Suprapubic skin (tissue), 3 donors: ENCODE measurements around the gene DRC1.

Experiments
- EP300 ChIP-seq: sonication (generic); formaldehyde crosslinking; IDR thresholded peaks from one replicate; pipeline ENCODE4 v1.6.1; 2017; ENCODE audit warnings: antibody characterized with exemption
- TF ChIP-seq, protein P1 (sequence below), 2 donors: fragments of 200-600 bp in 1 of 2; fragments of 450-650 bp in 1 of 2; sonication (generic) in 1 of 2; IDR thresholded peaks; one replicate each; pipeline ENCODE4 v1.5.1; 2016 to 2019; ENCODE audit warnings: antibody characterized with exemption in 2 of 2, mild to moderate bottlenecking in 1 of 2, moderate library complexity in 1 of 2

DNA sequence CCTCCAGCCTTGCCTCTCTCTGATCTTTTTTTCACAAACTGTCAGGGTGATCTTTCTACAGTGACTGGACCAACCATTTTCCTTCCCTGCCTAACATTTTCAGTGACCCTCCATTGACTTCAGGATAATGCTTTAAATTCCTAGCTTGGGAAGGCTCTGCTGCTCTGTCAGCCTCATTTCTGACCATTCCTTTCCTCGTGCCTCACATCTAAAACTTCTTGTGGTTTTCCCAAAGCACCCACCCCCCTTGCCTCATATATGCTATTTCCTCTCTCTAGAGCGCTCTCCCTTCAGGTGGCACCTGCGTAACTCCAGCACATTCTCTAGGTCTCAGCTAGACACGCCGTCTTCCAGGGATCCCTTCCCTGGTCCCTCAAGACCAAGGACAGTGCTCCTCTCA is 37.2 kb downstream of the DRC1 start:
- TF ChIP-seq EP300, result no peak
- TF ChIP-seq, protein P1, sequence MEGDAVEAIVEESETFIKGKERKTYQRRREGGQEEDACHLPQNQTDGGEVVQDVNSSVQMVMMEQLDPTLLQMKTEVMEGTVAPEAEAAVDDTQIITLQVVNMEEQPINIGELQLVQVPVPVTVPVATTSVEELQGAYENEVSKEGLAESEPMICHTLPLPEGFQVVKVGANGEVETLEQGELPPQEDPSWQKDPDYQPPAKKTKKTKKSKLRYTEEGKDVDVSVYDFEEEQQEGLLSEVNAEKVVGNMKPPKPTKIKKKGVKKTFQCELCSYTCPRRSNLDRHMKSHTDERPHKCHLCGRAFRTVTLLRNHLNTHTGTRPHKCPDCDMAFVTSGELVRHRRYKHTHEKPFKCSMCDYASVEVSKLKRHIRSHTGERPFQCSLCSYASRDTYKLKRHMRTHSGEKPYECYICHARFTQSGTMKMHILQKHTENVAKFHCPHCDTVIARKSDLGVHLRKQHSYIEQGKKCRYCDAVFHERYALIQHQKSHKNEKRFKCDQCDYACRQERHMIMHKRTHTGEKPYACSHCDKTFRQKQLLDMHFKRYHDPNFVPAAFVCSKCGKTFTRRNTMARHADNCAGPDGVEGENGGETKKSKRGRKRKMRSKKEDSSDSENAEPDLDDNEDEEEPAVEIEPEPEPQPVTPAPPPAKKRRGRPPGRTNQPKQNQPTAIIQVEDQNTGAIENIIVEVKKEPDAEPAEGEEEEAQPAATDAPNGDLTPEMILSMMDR (IDR thresholded peaks at IDR 0.05), result no peak
